GM23248 (cell line): Measurements from ENCODE around the gene CNOT1.

ENCODE experiments used
- EZH2 ChIP-seq: fragments of 200-600 bp; sonication (generic); IDR thresholded peaks from 2 replicates; pipeline ENCODE4 v1.6.1; 2018; ENCODE audit warnings: antibody characterized with exemption, mild to moderate bottlenecking; ENCODE audit not compliant: insufficient read depth, poor library complexity, severe bottlenecking
- EZH2phosphoT487 ChIP-seq: fragments of 200-600 bp; sonication (generic); IDR thresholded peaks from 2 replicates; pipeline ENCODE4 v1.6.1; 2018; ENCODE audit warnings: antibody characterized with exemption, moderate library complexity, mild to moderate bottlenecking, low read depth; ENCODE audit not compliant: insufficient read depth

DNA sequence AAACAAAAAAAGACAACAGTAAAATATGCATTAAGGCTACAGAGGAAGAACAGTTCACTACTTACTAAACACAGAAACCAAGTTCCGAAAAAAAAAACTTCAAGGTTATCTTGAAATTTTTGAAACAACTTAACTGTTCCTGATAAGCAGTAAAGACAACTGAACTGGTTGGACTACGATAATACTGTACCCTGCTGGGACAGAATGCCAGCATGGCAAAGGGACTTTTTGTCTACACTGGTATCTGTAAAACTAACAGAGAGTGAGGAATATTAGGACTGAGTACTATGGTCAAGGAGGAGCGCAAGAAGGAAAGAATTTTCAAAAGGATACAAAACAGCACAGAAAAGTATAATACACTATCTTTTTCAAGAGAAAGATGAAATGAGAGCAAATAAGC, 94.5 kb downstream of the CNOT1 start:
- TF ChIP-seq EZH2, result no peak
- no peak for TF ChIP-seq EZH2phosphoT487
